HepG2 (cell line): ENCODE data around the gene CD80. TPM values are rescaled to one million over a fixed set of nuclear protein-coding genes. Genes with fewer than 3 reads are reported as not detected.

Experiments used
- ARNT2 ChIP-seq: sonication (generic); formaldehyde crosslinking; IDR thresholded peaks from 2 replicates; pipeline ENCODE4 v1.8.0; 2022; ENCODE audit warnings: mild to moderate bottlenecking, low read depth, missing genetic modification reagents, moderate library complexity
- EZH2 ChIP-seq: conservative IDR thresholded peaks from 2 replicates; pipeline ENCODE4 v1.6.1; 2012; ENCODE audit warnings: mild to moderate bottlenecking, low read depth, low read length, moderate library complexity
- FLYWCH1 ChIP-seq: sonication (generic); formaldehyde crosslinking; IDR thresholded peaks from 2 replicates; pipeline ENCODE4 v1.8.1; 2023; ENCODE audit warnings: mild to moderate bottlenecking, missing genetic modification reagents
- GLI4 ChIP-seq: sonication (generic); formaldehyde crosslinking; IDR thresholded peaks from 2 replicates; pipeline ENCODE4 v1.5.1; 2020; ENCODE audit warnings: missing genetic modification reagents, mild to moderate bottlenecking, moderate library complexity, borderline replicate concordance
- IKZF4 ChIP-seq: sonication (generic); formaldehyde crosslinking; IDR thresholded peaks from 2 replicates; pipeline ENCODE4 v1.5.1; 2020; ENCODE audit warnings: borderline replicate concordance, mild to moderate bottlenecking, low read depth, missing genetic modification reagents; ENCODE audit errors: not compliant biosample characterization
- JDP2 ChIP-seq: sonication (generic); formaldehyde crosslinking; IDR thresholded peaks from 2 replicates; pipeline ENCODE4 v1.8.1; 2022; ENCODE audit warnings: missing genetic modification reagents, borderline replicate concordance
- JUN ChIP-seq: sonication (generic); formaldehyde crosslinking; IDR thresholded peaks from 2 replicates; pipeline ENCODE4 v1.4.0; 2020; ENCODE audit warnings: mild to moderate bottlenecking, missing genetic modification reagents
- MAFG ChIP-seq: sonication (generic); formaldehyde crosslinking; IDR thresholded peaks from 2 replicates; pipeline ENCODE4 v1.5.1; 2020; ENCODE audit warnings: mild to moderate bottlenecking, missing genetic modification reagents
- RAD51 ChIP-seq: fragments of 450-650 bp; IDR thresholded peaks from 2 replicates; pipeline ENCODE4 v1.6.1; 2016; ENCODE audit warnings: borderline replicate concordance
- RARA ChIP-seq: IDR thresholded peaks from 2 replicates; pipeline ENCODE4 v1.6.1; 2016; ENCODE audit warnings: missing genetic modification reagents, missing compliant biosample characterization
- RBM39 ChIP-seq: fragments of 200-400 bp; formaldehyde crosslinking; IDR thresholded peaks from one replicate; pipeline ENCODE4 v1.6.1; 2018; ENCODE audit warnings: antibody characterized with exemption, mild to moderate bottlenecking, low read depth, low read length; ENCODE audit not compliant: poor library complexity, severe bottlenecking
- RXRB ChIP-seq: IDR thresholded peaks from 2 replicates; pipeline ENCODE4 v1.6.1; 2016; ENCODE audit warnings: borderline replicate concordance, missing genetic modification reagents, missing compliant biosample characterization
- SALL2 ChIP-seq: sonication (generic); formaldehyde crosslinking; IDR thresholded peaks from 2 replicates; pipeline ENCODE4 v1.8.1; 2023; ENCODE audit warnings: mild to moderate bottlenecking, missing genetic modification reagents, inconsistent platforms
- SNRNP70 ChIP-seq: fragments of 200-400 bp; formaldehyde crosslinking; IDR thresholded peaks from 2 replicates; pipeline ENCODE4 v1.6.1; 2017; ENCODE audit warnings: mild to moderate bottlenecking, low read depth, low read length, moderate library complexity
- SSRP1 ChIP-seq: IDR thresholded peaks from 2 replicates; pipeline ENCODE4 v1.6.1; 2016; ENCODE audit warnings: control low read depth
- ZBTB3 ChIP-seq: sonication (generic); formaldehyde crosslinking; IDR thresholded peaks from 2 replicates; pipeline ENCODE4 v1.4.0; 2020; ENCODE audit warnings: low read depth, mild to moderate bottlenecking, moderate library complexity, missing genetic modification reagents, borderline replicate concordance
- ZBTB42 ChIP-seq: sonication (generic); formaldehyde crosslinking; IDR thresholded peaks from 2 replicates; pipeline ENCODE4 v1.5.0; 2020; ENCODE audit warnings: mild to moderate bottlenecking, missing genetic modification reagents
- ZFP37 ChIP-seq: sonication (generic); formaldehyde crosslinking; IDR thresholded peaks from 2 replicates; pipeline ENCODE4 v1.4.0; 2020; ENCODE audit warnings: missing genetic modification reagents, borderline replicate concordance
- ZNF205 ChIP-seq: IDR thresholded peaks from 2 replicates; pipeline ENCODE4 v1.6.1; 2018; ENCODE audit warnings: missing biosample characterization, missing genetic modification reagents
- ZNF446 ChIP-seq: sonication (generic); formaldehyde crosslinking; IDR thresholded peaks from 2 replicates; pipeline ENCODE4 v1.5.0; 2020; ENCODE audit warnings: mild to moderate bottlenecking, missing genetic modification reagents
- ZNF704 ChIP-seq: sonication (generic); formaldehyde crosslinking; IDR thresholded peaks from 2 replicates; pipeline ENCODE4 v1.8.1; 2023; ENCODE audit warnings: mild to moderate bottlenecking, inconsistent platforms, moderate library complexity, missing genetic modification reagents, borderline replicate concordance
- ZNF761 ChIP-seq: sonication (generic); formaldehyde crosslinking; conservative IDR thresholded peaks from 2 replicates; pipeline ENCODE4 v1.4.0; 2020; ENCODE audit warnings: mild to moderate bottlenecking, missing genetic modification reagents
- polyA plus RNA-seq, 8 experiments: library from polyadenylated mRNA; depleted of rRNA in 3 of 8; stranded (reverse) in 7 of 8; unstranded in 1 of 8; fragments of >200 nt; fragmentation: Illumina TruSeq in 4 of 8; extraction: Trizol in 4 of 8; gene quantifications; 2 replicates each; pipeline versions ENCODE4 v1.2.1 to v1.2.3, GENCODE V29; 2011 to 2016; ENCODE audit warnings: low read depth in 4 of 8, missing spikeins in 1 of 8, mixed read lengths in 1 of 8; ENCODE audit not compliant: insufficient read depth in 1 of 8
- total RNA-seq, 5 experiments: library from RNA; depleted of rRNA; stranded (reverse); fragments of >200 nt; fragmentation: Illumina TruSeq; extraction: Trizol; gene quantifications; 2 replicates each; pipeline ENCODE4 v1.2.3, GENCODE V29; 2016; ENCODE audit warnings: low read depth in 1 of 5
- TF ChIP-seq, protein P1 (sequence below): sonication (generic); formaldehyde crosslinking; IDR thresholded peaks from 2 replicates; pipeline ENCODE4 v1.4.0; 2020; ENCODE audit warnings: missing genetic modification reagents
- TF ChIP-seq, protein P2 (sequence below): sonication (generic); formaldehyde crosslinking; IDR thresholded peaks from 2 replicates; pipeline ENCODE4 v1.8.1; 2023; ENCODE audit warnings: mild to moderate bottlenecking, missing genetic modification reagents, borderline replicate concordance

CD80 gene
- total and polyA plus RNA-seq, 2 of the 13 experiments (the other 11 are each of a cell fraction or from before 2014, with no cell fraction given): not detected

DNA sequence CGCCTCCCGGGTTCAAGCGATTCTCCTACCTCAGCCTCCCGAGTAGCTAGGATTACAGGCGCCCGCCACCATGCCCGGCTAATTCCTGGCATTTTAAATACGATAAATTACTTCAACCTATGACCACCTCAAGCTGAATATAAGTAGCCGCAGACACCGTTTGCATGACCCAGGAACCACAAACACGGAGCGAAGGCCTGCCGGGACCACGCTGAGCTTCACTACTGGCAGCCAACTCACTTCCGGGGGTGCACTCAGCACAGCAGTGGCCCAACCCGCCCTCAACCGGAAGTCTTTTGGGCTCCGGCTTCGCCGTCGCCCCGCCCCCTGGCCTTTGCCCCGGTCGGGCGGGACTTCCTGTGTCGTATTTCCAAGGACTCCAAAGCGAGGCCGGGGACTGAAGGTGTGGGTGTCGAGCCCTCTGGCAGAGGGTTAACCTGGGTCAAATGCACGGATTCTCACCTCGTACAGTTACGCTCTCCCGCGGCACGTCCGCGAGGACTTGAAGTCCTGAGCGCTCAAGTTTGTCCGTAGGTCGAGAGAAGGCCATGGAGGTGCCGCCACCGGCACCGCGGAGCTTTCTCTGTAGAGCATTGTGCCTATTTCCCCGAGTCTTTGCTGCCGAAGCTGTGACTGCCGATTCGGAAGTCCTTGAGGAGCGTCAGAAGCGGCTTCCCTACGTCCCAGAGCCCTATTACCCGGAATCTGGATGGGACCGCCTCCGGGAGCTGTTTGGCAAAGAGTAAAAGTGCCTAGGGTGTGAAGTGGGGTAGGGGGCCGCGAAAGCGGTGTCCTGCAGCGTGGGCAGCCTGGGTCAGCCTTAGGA, 61.0 kb downstream of the CD80 start, which contains the start of gene TIMMDC1 (continued):
- TF ChIP-seq IKZF4 (CRISPR knock-in tag) (no peak), ZBTB42 (no peak), JDP2 (CRISPR knock-in tag) (no peak; the same call in 1 of the 2 replicates), ZNF704 (CRISPR knock-in tag) (no peak), JUN (CRISPR knock-in tag) (no peak), EZH2 (no peak), ZNF446 (CRISPR knock-in tag) (no peak), ZFP37 (peak; percentile 69; the same call in 1 of the 2 replicates), ZNF205 (CRISPR knock-in tag) (peak; percentile 64; the same call in 1 of the 2 replicates), MAFG (no peak), SALL2 (CRISPR knock-in tag) (0 out of 2 replicates have a peak, but pooled peaks have one; percentile 72), GLI4 (CRISPR knock-in tag) (no peak), SSRP1 (CRISPR knock-in tag) (no peak; the same call in 1 of the 2 replicates), ARNT2 (CRISPR knock-in tag) (no peak), RBM39 (peak; percentile 87), RARA (CRISPR knock-in tag) (peak; percentile 64), RAD51 (no peak), SNRNP70 (no peak), ZNF761 (no peak), ZBTB3 (CRISPR knock-in tag) (no peak), FLYWCH1 (CRISPR knock-in tag) (no peak), RXRB (CRISPR knock-in tag) (peak; percentile 84; the same call in 1 of the 2 replicates)
- TF ChIP-seq, protein P1, sequence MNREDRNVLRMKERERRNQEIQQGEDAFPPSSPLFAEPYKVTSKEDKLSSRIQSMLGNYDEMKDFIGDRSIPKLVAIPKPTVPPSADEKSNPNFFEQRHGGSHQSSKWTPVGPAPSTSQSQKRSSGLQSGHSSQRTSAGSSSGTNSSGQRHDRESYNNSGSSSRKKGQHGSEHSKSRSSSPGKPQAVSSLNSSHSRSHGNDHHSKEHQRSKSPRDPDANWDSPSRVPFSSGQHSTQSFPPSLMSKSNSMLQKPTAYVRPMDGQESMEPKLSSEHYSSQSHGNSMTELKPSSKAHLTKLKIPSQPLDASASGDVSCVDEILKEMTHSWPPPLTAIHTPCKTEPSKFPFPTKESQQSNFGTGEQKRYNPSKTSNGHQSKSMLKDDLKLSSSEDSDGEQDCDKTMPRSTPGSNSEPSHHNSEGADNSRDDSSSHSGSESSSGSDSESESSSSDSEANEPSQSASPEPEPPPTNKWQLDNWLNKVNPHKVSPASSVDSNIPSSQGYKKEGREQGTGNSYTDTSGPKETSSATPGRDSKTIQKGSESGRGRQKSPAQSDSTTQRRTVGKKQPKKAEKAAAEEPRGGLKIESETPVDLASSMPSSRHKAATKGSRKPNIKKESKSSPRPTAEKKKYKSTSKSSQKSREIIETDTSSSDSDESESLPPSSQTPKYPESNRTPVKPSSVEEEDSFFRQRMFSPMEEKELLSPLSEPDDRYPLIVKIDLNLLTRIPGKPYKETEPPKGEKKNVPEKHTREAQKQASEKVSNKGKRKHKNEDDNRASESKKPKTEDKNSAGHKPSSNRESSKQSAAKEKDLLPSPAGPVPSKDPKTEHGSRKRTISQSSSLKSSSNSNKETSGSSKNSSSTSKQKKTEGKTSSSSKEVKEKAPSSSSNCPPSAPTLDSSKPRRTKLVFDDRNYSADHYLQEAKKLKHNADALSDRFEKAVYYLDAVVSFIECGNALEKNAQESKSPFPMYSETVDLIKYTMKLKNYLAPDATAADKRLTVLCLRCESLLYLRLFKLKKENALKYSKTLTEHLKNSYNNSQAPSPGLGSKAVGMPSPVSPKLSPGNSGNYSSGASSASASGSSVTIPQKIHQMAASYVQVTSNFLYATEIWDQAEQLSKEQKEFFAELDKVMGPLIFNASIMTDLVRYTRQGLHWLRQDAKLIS (CRISPR knock-in tag): no peak
- TF ChIP-seq, protein P2, sequence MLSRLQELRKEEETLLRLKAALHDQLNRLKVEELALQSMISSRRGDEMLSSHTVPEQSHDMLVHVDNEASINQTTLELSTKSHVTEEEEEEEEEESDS (CRISPR knock-in tag): no peak
